Measurements from ENCODE around the gene TECR. TPM values are rescaled to one million over a fixed set of nuclear protein-coding genes. Genes with fewer than 3 reads are reported as not detected.
"Not testable (repeated sequence)": the region's sequence is repeated elsewhere in the genome, so short reads cannot be mapped to it uniquely, and the experiment has no call there.

Gene TECR, protein sequence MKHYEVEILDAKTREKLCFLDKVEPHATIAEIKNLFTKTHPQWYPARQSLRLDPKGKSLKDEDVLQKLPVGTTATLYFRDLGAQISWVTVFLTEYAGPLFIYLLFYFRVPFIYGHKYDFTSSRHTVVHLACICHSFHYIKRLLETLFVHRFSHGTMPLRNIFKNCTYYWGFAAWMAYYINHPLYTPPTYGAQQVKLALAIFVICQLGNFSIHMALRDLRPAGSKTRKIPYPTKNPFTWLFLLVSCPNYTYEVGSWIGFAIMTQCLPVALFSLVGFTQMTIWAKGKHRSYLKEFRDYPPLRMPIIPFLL
- 69.6 and 81.8 TPM in 2 replicates for total RNA-seq (2014; rRNA removed; shearing (Covaris generic))

DNA sequence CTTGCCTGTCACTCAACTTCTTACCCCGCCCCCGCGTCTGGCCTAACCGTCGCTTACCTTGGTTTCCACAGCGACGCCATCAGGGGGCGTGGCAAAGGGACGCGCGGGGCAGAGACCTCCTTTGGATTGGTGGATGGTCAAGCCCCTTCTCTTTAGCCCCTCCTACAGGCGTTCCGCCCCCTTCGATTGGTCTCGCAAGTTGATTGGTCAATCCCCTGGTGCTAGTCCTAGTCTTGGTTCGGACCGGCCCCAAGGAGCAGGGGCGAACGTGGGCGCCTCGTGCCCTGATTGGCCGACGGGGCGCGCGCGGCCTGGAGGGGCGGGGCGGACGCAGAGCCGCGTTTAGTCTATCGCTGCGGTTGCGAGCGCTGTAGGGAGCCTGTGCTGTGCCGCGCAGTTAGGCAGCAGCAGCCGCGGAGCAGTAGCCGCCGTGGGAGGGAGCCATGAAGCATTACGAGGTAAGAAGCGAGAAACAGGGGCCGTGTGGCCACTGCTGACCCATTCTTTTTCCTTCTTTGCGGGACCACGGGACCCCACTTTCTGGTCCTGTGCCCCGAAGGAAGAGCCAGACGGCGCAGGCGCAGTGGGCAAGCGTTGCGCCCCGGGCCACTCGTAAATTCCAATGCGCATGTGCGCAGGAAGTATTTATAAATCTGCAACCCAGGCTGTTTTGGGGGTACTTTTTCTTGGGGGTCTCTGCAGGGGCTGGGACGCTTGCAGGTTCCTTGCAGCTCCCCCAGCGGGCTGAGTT, at the start of gene TECR:
TSS of gene TECR (plus strand) at position 341 of the 751 bp plus-strand sequence. CDS start at position 444, 103 bp downstream.
- DNase-seq (ENCODE audit: low spot score), result peak; percentile 100

DNA sequence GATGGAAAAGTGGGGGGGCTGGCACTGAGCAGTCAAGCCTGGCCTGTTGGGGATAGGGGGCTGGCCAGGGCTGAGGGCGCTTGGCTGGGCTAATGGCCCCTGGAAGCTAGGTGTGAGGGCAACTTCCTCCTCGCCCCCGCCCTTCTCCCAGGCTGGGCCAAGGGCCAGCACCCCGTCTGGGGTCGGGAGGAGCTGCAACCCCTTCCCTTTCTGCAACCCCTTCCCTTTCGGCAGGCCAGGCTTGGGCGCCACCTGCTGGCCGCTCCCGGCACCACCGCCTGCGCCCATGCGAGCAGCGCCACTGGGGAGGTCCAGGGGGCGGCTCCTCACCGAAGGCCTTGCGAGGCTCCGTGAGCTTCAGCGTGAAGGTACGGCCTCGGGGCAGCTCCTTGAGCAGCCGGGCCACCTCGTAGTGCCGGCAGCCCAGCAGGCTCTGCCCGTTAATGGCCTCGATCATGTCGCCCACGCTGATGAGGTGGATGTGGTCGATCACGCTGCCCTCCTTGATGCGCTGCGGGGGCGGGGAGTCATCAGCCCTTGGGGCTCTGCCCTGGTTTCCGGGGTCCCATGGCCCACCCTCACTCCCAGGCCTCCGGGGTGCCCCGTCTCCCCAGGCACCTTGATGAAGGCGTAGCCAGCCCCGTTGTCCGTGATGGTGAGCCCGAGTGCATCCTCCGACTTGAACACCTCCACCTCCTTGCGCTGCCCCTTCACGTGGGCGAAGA, 49.3 kb upstream of the TECR start:
- no peak for DNase-seq (ENCODE audit: low spot score)

DNA sequence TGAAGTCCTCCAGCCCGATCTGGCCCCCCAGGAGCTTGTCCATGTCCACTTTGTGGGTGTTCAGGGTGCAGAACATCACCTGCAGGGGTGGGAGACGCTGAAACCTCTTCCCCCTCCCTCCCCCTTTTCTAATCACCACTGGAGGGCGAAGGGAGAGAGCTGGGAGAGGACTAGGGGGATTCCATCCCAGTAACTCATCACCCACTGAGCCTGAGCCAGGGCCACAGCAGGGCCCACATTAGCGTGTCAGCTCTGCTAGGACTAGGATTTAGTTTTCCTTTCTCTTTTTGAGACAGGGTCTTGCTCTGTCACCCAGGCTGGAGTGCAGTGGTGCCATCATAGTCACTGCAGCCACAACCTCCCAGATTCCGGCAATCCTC, 48.7 kb upstream of the TECR start:
- DNase-seq (ENCODE audit: low spot score), result no peak

DNA sequence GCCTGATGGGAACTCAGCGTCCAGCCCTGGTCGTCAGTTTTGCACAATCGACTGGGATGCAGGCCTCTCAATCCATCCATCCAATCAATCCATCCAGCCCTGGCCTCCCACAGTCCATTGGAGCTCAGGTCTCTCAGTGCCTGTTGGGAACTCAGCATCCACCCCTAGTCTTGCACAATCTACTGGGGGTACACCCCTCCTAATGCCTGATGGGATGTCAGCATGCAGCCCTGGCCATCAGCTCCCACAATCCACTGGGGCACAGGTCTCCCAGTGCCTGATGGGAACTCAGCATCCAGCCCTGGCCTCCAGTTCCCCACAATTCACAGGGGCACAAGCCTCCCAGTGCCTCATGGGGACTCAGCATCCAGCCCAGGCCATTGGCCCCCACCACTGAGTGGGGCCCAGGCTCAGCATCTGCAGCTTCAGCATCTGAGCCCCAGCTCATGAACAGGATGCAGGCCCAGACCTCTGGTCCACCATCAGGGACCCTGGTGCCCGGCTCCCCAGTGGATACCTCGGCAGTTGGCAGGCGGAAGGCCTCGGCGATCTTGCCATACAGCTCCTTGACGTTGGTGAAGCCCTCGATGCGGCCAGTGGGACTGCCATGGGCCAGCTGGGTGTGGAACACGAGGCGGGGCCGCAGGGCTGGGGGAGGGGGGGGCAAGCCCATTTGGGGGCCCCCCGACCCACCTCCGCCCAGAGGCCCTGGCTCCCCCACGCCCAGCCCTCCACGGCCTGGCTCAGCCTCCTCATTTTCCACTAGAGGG, 47.0 kb upstream of the TECR start:
- no peak for DNase-seq (ENCODE audit: low spot score)

DNA sequence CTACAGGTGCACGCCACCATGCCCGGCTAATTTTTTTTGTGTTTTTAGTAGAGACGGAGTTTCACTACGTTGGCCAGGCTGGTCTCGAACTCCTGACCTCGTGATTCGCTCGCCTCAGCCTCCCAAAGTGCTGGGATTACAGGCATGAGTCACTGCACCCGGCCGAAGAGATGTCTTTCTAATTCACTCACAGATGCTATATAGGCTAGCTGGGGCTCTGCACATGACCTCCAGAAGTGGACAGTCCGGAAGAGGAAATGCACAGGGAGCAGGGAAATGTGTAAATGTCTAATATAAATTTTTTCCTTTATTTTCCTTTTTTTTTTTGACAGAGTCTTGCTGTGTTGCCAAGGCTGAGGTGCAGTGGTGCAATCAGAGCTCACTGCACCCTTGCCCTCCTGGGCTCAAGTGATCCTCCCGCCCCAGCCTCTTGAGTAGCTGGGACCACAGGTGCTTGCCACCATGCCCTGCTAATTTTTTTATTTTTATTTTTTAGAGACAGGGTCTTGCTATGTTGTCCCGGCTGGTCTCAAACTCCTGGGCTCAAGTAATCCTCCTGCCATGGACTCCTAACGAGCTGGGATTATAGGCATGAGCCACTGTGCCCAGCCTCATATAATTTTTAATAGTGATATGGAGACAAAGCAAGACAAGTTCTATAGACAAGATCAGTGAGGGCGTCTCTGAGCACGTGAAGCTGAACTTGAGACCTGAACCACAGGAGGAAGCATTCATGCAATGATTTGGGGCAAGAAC, 41.8 kb upstream of the TECR start:
- no peak for DNase-seq (ENCODE audit: low spot score)

DNA sequence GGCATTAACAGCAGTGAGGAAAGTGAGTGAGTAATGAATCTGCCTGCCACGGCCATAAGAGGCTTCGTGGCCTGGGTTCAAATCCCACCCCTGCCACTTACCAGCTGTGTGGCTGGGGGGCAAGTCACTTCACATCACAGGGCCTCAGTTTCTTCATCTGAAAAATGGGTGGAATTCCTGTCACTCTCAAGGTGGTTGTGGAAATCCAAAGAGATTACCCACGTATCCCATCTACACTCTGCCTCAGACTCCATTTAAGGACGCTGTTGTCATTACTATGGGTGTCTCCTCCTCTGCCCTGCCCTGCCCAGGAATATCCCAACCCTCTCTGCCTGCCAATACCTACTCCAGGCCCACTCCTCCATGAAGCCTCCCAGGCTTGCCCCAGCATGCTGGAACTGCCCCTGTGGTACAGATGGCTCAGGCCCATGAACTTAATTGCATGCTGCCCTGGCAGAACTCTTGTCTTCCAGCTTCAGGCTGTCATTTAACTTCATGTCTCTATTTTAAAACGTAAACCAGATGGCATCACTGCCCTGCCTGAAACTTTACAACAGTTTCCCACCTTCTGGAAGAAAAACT, 36.5 kb upstream of the TECR start:
- DNase-seq (ENCODE audit: low spot score), result no peak

DNA sequence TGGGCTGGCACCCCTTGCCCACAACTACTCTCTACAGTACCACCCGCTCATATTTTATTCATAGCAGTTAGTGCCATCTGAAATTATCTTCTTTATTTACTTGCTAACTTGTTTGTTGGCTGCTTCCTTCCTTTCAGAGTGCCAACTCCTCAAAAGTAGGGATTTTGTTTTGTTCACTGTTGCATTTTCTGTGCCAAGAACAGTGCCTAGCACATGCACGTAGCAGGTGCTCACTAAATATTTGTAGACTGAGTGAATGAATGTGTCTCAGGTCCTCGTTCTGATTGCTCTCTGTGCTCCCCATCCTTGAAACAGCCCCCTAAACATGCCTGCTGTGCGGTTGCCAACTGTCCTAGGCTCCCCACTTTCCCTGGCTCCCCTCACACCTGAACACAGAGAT, 35.0 kb upstream of the TECR start:
- no peak for DNase-seq (ENCODE audit: low spot score)

DNA sequence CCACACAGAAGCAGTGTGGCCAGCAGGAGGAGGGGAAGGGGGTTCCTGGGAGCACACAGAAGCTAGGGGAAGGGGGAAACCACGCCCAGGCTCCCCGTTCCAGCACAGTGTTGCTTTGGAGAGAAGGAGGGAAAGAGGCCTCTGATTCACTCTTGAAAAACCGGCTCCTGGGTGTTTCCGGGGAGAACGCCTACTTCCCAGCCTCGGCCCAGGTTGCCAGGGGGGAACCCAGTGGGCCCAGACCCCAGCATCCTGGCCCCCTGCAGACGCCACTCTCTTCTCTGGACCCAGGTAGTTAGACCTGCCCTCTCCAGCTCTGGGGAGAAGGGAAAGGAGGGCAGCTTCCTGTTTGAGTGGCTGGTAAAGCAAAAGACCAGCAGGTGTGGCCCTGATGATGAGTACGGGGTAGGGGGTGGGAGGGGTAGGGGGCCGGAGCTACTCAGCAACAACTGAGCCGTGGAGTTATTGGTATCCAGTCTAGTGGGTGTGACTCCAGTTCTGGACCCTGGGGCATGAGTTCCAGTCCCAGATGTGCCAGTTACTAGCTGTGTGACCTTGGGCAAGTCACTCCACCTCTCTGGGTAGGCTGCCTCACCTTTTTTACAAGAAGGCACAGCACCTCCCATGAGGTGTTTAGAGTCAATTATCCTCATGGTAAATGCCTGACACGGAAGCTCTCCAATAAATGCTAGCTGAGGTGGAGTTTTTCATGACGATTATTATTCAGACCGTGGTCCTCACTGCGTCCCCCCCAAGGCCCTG, 34.3 kb upstream of the TECR start:
- no peak for DNase-seq (ENCODE audit: low spot score)

DNA sequence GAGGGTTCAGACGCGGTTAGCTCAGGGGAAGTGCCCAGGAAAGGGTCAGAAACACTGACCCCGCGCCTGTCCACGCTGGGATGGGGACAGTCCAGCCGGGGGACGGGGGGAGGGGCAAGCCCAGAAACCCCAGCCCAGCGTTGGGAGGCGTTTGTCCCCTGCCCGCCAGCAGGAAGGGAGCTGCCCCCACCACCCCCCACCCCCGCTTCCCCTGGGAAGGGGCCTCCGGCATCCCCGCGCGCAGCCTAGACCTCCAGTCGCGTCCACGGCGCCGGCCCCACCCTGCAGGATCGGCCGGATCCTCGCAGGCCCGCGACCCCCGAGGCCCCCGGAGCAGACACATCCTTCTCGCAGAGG, 33.7 kb upstream of the TECR start:
- DNase-seq (ENCODE audit: low spot score), result no peak

DNA sequence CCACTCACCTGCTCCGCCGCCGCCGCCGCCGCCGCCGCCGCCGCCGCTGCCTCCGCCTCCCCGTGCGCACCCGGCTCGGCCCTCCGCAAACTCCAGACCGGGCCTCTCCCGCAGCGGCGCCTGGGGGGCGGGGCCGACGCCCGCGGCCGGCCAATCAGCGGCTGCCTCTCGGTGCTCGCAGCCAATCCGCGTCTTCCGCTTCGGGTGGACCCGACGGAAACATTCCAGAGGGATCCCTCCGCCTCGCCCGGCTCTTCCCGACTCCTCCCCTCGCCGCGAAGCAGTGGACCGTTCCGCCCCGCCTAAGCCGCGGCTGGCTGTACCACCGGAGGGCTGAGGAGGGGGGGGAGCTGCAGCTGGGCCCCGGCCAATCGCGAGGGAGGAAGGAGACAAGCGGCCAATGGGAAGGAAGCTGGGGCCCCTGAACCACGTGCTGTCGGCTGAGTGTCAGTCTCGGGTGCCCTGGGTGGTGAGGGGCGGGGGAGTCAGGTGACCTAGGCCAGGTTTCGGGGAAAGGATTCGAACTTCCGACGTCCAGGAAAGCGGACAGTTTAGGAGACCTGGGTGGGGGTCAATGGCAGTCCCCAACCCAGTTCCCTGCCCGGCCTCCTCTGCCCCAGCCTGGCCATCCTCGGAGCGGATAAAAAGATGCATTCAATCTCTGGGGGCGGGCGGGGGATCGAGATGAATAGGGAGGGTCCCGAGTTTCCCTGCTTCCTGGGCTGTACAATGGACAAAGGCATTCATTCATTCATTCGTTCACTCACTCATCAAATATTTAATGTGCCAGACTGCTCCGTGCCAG, 33.2 kb upstream of the TECR start, which contains the start of gene GIPC1:
TSS of gene GIPC1 (minus strand) at position 99 of the 805 bp plus-strand sequence. CDS start 13,151 bp downstream, outside the sequence.
- DNase-seq (ENCODE audit: low spot score), result peak; percentile 97

DNA sequence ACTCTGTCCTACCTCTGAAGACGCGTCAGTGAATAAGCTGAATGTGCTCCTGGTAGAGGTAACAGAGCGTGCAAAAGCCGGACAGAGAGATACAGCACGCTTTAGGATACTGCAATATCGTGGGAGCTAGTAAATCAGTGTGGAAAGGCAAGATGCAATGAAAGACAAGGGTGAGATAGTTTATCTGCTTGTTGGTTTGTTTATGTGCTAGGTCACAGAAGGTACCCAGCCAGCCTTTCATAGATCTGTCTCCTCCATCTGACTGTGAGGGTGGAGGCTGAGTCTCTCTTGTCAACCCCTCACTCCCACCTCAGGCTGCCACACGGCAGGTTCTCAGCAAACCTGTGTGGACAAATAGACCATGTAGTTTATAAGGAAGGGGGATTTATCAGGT, 32.6 kb upstream of the TECR start:
- DNase-seq (ENCODE audit: low spot score), result no peak

DNA sequence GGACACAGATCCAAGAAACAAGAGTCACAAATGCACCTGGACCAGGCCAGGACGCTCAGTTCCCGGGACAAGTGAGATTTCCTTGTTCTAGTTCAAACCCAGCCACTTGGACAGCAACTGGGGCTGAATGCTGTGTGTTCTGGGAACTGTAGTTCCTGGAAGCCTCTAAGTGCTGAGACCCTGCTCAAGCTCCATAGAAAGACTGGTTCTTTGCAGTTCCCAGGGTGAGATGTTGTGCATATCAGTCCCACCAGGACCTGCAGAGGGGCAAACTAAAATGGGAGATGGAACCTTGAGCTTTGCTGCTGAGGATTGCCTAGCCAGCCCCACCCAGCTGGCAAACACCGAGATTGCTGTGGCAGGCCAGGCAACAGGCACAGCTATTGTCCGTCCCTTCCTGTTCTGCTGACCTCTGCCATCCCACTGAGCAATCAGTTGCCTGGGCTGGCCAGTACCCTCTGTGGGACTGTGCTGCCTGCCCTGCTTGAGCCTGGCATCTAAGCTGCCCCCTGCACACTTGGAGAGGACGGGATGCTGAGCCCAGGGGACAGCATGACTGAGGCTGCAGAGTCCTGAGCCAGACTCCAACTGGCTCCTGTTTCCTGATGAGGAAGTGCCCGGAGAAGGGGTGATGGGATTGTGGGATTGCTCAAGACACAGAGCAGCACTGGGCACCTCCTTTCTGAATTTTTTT, 32.0 kb upstream of the TECR start:
- DNase-seq (ENCODE audit: low spot score), result no peak

DNA sequence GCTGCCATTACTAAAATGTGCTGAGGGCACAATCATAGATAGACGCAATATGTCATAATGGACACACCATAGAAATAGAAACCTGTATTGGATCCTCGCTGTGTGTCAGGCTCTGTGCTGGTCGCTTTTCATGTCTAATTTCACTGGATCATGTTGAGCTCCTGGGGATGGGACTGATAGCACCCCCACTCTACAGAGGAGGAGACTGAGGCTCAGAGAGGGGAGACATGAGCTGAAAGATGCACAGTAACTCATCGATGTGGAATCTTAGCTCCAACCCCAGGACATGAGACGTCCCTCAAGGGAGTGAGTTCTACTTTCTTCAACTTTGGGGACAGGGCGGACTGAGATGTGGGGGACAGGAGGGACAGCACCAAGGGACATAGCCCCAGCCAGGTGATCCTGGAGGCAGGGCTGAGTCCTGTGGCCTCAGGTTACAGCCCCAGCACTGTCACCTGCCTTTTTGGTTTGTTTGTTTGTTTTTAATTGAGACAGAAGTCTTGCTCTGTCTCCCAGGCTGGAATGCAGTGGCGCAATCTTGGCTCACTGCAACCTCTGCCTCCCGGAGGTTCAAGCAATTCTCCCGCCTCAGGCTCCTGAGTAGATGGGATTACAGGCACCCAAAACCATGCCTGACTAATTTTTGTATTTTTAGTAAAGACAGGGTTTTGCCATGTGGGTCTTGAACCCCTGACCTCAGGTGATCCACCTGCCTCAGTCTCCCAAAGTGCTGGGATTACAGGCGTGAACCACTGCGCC, 26.9 kb upstream of the TECR start:
- no peak for DNase-seq (ENCODE audit: low spot score)

DNA sequence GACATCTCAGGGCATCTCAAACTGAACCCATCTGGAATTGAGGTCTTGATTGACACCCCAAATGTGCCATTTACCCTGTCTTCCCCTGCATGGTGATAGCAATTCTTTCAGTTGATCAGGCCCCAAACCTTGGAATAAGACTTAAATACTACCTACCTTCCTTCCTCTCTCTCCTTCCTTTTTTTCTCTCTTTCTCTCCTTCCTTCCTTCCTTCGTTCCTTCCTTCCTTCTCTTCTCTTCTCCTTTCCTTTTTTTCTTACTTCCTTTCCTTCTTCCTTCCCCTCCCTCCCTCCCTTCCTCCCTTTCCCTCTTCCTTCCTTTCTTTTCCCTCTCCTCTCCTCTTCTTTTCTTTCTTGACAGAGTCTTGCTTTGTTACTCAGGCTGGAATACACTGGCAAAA, 26.1 kb upstream of the TECR start:
- DNase-seq (ENCODE audit: low spot score), result no peak

DNA sequence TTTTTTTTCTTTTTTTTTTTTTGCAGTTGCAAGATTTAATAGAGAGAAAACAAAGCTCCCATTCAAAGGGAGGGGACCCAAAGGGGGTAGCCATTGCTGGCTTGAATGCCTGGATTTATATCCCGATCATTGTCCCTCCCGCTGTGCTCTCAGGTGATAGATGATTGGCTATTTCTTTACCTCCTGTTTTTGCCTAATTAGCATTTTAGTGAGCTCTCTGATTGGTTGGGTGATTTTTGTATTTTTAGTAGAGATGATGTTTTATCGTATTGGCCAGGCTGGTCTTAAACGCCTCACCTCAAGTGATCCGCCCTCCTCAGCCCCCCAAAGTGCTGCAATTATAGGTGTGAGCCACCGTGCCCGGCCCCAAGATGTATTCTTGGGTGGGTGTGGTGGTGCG, 24.8 kb upstream of the TECR start:
- not testable (repeated sequence) for DNase-seq (ENCODE audit: low spot score)

DNA sequence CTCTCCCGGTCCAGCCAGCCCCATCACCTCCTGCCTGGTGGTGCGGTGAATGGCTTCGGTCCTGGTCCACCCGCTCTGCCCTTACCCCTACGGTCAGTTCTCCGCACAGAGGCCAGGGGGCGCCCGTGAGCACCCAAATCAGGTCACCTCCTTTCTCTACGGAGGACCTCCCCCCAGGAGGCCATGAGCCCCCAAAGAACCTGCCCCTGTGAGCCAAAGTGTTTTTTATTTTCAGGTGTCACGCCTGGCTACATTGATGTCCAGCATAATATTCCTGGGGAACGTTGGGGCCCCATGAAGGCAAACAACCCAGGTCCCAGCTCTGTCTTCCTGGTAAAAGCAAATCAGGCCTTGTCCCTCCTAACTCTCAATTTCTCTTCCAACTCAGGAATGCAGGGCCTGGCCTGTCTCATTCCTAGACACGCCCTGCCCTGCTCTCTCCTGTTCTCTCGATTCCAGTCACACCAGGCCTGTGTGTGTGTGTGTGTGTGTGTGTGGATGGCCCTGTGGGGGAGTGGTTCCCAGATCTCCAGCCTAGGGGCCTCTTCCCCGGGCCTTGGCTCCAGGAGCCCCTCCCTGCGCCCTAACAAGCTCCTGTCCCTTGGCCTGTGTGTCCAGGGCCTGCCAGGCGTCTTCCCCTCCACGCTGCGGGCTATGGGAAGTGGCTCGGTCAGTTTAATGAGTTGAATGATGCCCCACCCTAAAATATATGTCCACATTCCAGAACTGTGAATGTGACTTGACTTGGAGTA, 23.7 kb upstream of the TECR start:
- DNase-seq (ENCODE audit: low spot score), result peak; percentile 98

Data from A172 (cell line).